ENCODE results near the gene TMSB4X. TPM values are rescaled to one million over a fixed set of nuclear protein-coding genes. Genes with fewer than 3 reads are reported as not detected.
A peak's percentile ranks its signal among the peaks of the same experiment; 100 is the strongest.
"Not testable (repeated sequence)": the region's sequence is repeated elsewhere in the genome, so short reads cannot be mapped to it uniquely, and the experiment has no call there.

The TMSB4X gene
- total RNA-seq, 1 experiment from 2014 or later: 2,595 TPM

- peak overlapping the region; percentile 83 for H3K4me3 Mint-ChIP-seq
- peak; percentile 41; the same call in 1 of the 2 replicates for TF ChIP-seq ZNF416 (CRISPR knock-in tag; IDR thresholded peaks at IDR 0.05)
- not testable (repeated sequence) for H3K9me3 Mint-ChIP-seq; H3K27me3 Mint-ChIP-seq (ENCODE audit: low read depth); ATAC-seq; DNase-seq (ENCODE audit: low spot score)
- H3K27ac Mint-ChIP-seq: peak overlapping the region; percentile 90
- peaks cover 50% of the 10 kb centered on the region for H3K4me1 Mint-ChIP-seq
- H3K36me3 Mint-ChIP-seq: peaks cover 26% of the 10 kb centered on the region
- ChIA-PET POLR2A (interaction anchor here (0.7 to 2.3 kb wide), 5 partner anchors 30 to 221 kb away, joined by 3 to 11 read pairs (median 6); no protein-coding TSS in a partner anchor), CTCF (interaction anchor here (2.1 kb wide), 1 partner anchor 30 kb away, joined by 10 read pairs; no protein-coding TSS in a partner anchor)
Measured at GRCh38 chrX:12976819-12977732, 2.2 kb downstream of the TMSB4X start.

GRCh38 chrX:12977761-12978204 lies 2.9 kb downstream of the TMSB4X start:
- CTCF ChIA-PET: interaction anchor here (0.8 to 2.1 kb wide), 2 partner anchors 31 to 510 kb away, joined by 5 to 10 read pairs; no protein-coding TSS in a partner anchor

GRCh38 chrX:12978205-12979025 lies 3.5 kb downstream of the TMSB4X start:
- ATAC-seq (peak; percentile 71), DNase-seq (ENCODE audit: low spot score) (peak; percentile 26)
- peak overlapping the region; percentile 83 for H3K4me3 Mint-ChIP-seq
- peaks cover 26% of the 10 kb centered on the region for H3K36me3 Mint-ChIP-seq
- POLR2A ChIA-PET: interaction anchor here (0.6 to 2.0 kb wide), 7 partner anchors 24 to 554 kb away, joined by 3 to 6 read pairs (median 3); no protein-coding TSS in a partner anchor
- H3K27ac Mint-ChIP-seq: peak overlapping the region; percentile 94
- CTCF ChIA-PET: interaction anchor here (0.8 to 2.1 kb wide), 2 partner anchors 32 to 510 kb away, joined by 5 to 10 read pairs; no protein-coding TSS in a partner anchor
- peaks cover 39% of the 10 kb centered on the region for H3K4me1 Mint-ChIP-seq
- no peaks in the 10 kb centered on the region for H3K9me3 Mint-ChIP-seq
- H3K27me3 Mint-ChIP-seq (ENCODE audit: low read depth): no peaks in the 10 kb centered on the region
- TF ChIP-seq E2F5 (CRISPR knock-in tag; IDR thresholded peaks at IDR 0.05): no peak
- no peak for TF ChIP-seq TCF7 (CRISPR knock-in tag; IDR thresholded peaks at IDR 0.05; ENCODE audit: low read depth)
- TF ChIP-seq MLX (CRISPR knock-in tag; IDR thresholded peaks at IDR 0.05): no peak
- no peak for TF ChIP-seq ZNF138 (CRISPR knock-in tag; conservative IDR thresholded peaks at IDR 0.05)
- TF ChIP-seq SOX15 (CRISPR knock-in tag; IDR thresholded peaks at IDR 0.05): no peak
- TF ChIP-seq OVOL2 (CRISPR knock-in tag; IDR thresholded peaks at IDR 0.05; ENCODE audit: borderline replicate concordance): no peak
- no peak for TF ChIP-seq TEAD1 (CRISPR knock-in tag; IDR thresholded peaks at IDR 0.05)
- TF ChIP-seq ZNF232 (CRISPR knock-in tag; IDR thresholded peaks at IDR 0.05): no peak
- TF ChIP-seq CDX4 (CRISPR knock-in tag; IDR thresholded peaks at IDR 0.05; ENCODE audit: borderline replicate concordance): no peak
- peak; percentile 86; the same call in 1 of the 2 replicates for TF ChIP-seq AR (CRISPR knock-in tag; IDR thresholded peaks at IDR 0.05)
- TF ChIP-seq ELF4 (CRISPR knock-in tag; IDR thresholded peaks at IDR 0.05; ENCODE audit: low read depth): no peak
- no peak for TF ChIP-seq IRF2 (CRISPR knock-in tag; IDR thresholded peaks at IDR 0.05; ENCODE audit: borderline replicate concordance, low read depth)
- TF ChIP-seq NR2C2 (CRISPR knock-in tag; IDR thresholded peaks at IDR 0.05): no peak
- TF ChIP-seq MAX (CRISPR knock-in tag; IDR thresholded peaks at IDR 0.05): no peak

More at GRCh38 chrX:12977761-12978204, 2.9 kb downstream of the TMSB4X start:
- Mint-ChIP-seq H3K4me3 (peak overlapping the region; percentile 83), H3K27ac (peak overlapping the region; percentile 90), H3K36me3 (peaks cover 26% of the 10 kb centered on the region), H3K27me3 (ENCODE audit: low read depth) (no peaks in the 10 kb centered on the region), H3K9me3 (no peaks in the 10 kb centered on the region), H3K4me1 (peaks cover 46% of the 10 kb centered on the region)
- DNase-seq (ENCODE audit: low spot score) (no peak), ATAC-seq (no peak)
- POLR2A ChIA-PET: interaction anchor here (0.6 to 2.0 kb wide), 2 partner anchors 25 to 220 kb away, joined by 3 to 6 read pairs; no protein-coding TSS in a partner anchor
- TF ChIP-seq MYBL2 (CRISPR knock-in tag; IDR thresholded peaks at IDR 0.05): no peak
- 0 out of 2 replicates have a peak, but pooled peaks have one; percentile 91 for TF ChIP-seq EMX1 (CRISPR knock-in tag; IDR thresholded peaks at IDR 0.05)
- TF ChIP-seq NFE2L1 (CRISPR knock-in tag; IDR thresholded peaks at IDR 0.05): no peak
- peak; percentile 65 for TF ChIP-seq ZNF425 (CRISPR knock-in tag; conservative IDR thresholded peaks at IDR 0.05)
